GM23248 (cell line): Measurements from ENCODE around the gene CCDC97.

Source experiments
- EZH2 ChIP-seq: fragments of 200-600 bp; sonication (generic); IDR thresholded peaks from 2 replicates; pipeline ENCODE4 v1.6.1; 2018; ENCODE audit warnings: antibody characterized with exemption, mild to moderate bottlenecking; ENCODE audit not compliant: insufficient read depth, poor library complexity, severe bottlenecking
- EZH2phosphoT487 ChIP-seq: fragments of 200-600 bp; sonication (generic); IDR thresholded peaks from 2 replicates; pipeline ENCODE4 v1.6.1; 2018; ENCODE audit warnings: antibody characterized with exemption, moderate library complexity, mild to moderate bottlenecking, low read depth; ENCODE audit not compliant: insufficient read depth

DNA sequence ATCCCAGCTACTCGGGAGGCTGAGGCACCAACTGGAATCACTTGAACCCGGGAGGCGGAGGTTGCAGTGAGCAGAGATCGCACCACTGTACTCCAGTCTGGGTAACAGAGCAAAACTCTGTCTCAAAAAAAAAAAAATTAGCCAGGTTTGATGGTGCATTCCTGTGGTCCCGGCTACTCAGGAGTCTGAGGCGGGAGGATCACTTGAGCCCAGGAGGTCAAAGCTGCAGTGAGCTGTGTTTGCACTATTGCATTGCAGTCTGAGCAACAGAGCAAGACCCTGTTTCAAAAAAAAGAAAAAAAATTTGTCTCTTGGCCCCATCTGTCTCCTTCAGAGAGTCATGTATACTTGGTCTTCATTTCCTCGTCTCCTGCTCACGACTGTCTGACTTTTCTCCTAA, 1.6 kb downstream of the CCDC97 start:
- TF ChIP-seq EZH2 (no peak), EZH2phosphoT487 (no peak)
